ENCODE data around the gene MCM3AP.

GRCh38 chr21:46199436-46200373 lies 85.7 kb downstream of the MCM3AP start:
- TF ChIP-seq CTCF (conservative IDR thresholded peaks at IDR 0.05; ENCODE audit: low read length) (no peak), EZH2phosphoT487 (IDR thresholded peaks at IDR 0.05; ENCODE audit: borderline replicate concordance, low read depth, low read length) (no peak)

Data from OCI-LY7 (cell line).